ENCODE data around the gene MEGF10. TPM values are rescaled to one million over a fixed set of nuclear protein-coding genes. Genes with fewer than 3 reads are reported as not detected.
"Not testable (repeated sequence)": the region's sequence is repeated elsewhere in the genome, so short reads cannot be mapped to it uniquely, and the experiment has no call there.

MEGF10 gene
- total RNA-seq, result not detected

DNA sequence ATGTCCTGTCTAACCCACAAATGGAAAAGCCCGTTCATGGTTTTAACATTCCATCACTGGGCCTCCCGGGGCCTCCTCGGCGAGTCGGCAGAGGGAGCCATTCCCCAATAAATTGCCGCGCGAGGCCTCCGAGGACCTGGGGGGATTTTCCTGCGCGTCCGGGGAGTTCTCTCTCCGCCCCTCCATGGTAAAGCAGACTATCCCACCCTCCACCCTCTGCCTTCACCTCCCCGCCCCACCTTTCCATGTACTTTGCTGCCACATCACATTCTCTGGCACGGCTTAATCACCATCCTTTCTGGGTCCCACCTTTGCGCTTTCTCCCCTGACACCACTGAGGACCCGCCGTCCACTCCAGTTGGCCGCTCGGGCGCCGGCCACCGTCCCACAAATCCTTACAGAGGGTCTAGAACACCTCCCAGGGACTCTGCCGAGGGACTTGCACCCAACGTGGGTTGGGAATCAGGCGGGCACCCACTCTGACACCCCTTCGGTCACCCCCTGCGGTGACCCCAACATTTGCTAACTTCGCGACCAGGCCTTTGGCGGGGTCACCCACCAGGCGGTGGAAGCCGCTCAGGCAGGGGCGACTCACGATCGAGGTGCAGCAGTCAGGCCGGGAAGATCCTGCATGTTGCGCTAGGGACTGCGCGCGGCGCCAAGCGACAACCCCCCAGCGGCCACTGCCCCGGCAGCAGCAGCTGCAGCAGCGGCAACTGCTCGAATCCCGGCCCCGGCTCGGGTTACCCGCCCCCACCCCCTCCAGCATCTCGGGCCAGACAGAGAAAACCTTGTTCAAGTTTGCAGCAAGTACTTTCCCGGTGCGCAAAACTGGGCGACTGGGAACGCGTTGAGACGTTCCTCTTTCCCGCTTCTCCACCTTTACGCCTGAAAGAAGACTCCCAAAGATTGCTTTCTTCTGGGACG is at the start of gene MEGF10:
Gene MEGF10 (plus strand): TSS at position 778 of the 927 bp plus-strand sequence. CDS start 40,513 bp downstream, outside the sequence.
- Mint-ChIP-seq H3K4me3 (peak within 1 kb of the TSS; percentile 7), H3K4me1 (peaks cover 13% of the 10 kb centered on the region), H3K27me3 (peaks cover 64% of the 10 kb centered on the region), H3K27ac (no peak within 1 kb of the TSS), H3K9me3 (ENCODE audit: low read depth) (peaks cover 8% of the 10 kb centered on the region), H3K36me3 (ENCODE audit: low read depth) (no peaks in the 10 kb centered on the region)
- ChIA-PET POLR2A (no interaction called here), CTCF (interaction anchor here (0.9 kb wide), 1 partner anchor 201 kb away, joined by 3 read pairs; no protein-coding TSS in a partner anchor)
- DNase-seq (peak; percentile 62), ATAC-seq (peak; percentile 51)
- intact Hi-C loops (cut with DNase I, micrococcal nuclease), result loop anchor here (1.0 to 2.0 kb wide), 4 partner anchors 24 to 203 kb away; no protein-coding TSS in a partner anchor

- Mint-ChIP-seq H3K9me3 (ENCODE audit: low read depth) (peaks cover 11% of the 10 kb centered on the region), H3K4me3 (no peak overlapping the region), H3K36me3 (ENCODE audit: low read depth) (peaks cover 2% of the 10 kb centered on the region), H3K27me3 (peaks cover 14% of the 10 kb centered on the region), H3K4me1 (no peaks in the 10 kb centered on the region), H3K27ac (no peak overlapping the region)
- intact Hi-C loops (cut with DNase I, micrococcal nuclease), result no loop called here
- POLR2A ChIA-PET, result no interaction called here
- ATAC-seq, result no peak
- no peak for DNase-seq
- CTCF ChIA-PET, result interaction anchor here (0.8 kb wide), 1 partner anchor 1419 kb away, joined by 3 read pairs; no protein-coding TSS in a partner anchor
Observed at GRCh38 chr5:127243011-127243410, 47.6 kb upstream of the MEGF10 start.

DNA sequence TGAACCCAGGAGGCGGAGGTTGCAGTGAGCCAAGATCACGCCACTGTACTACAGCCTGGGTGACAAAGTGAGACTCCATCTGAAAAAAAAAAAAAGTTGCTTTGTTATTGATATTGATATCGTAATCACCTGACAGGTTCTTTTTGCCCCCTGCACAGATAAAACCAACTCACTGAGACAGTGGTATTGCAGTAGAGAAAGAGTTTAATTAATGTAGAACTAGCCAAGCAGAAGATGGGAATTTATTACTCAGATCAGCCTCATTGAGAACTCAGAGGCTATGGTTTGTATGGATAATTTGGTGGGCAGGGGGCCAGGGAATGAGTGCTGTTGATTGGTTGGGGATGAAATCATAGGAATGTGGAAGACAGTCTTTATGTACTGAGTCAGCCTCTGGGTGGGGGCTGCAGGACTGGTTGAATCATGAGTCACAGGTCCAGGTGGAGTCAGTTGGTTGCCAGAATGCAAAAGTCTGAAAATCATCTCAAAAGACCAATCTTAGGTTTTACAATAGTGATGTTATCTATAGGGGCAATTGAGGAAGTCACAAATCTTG is 35.8 kb upstream of the MEGF10 start:
- no peaks in the 10 kb centered on the region for H3K4me1 Mint-ChIP-seq
- DNase-seq (no peak), ATAC-seq (no peak)
- CTCF ChIA-PET, result no interaction called here
- no peaks in the 10 kb centered on the region for H3K36me3 Mint-ChIP-seq (ENCODE audit: low read depth)
- H3K9me3 Mint-ChIP-seq (ENCODE audit: low read depth), result peaks cover 10% of the 10 kb centered on the region
- H3K4me3 Mint-ChIP-seq, result no peak overlapping the region
- peaks cover 5% of the 10 kb centered on the region for H3K27me3 Mint-ChIP-seq
- no peak overlapping the region for H3K27ac Mint-ChIP-seq
- intact Hi-C loops (cut with DNase I, micrococcal nuclease), result no loop called here
- POLR2A ChIA-PET, result no interaction called here

DNA sequence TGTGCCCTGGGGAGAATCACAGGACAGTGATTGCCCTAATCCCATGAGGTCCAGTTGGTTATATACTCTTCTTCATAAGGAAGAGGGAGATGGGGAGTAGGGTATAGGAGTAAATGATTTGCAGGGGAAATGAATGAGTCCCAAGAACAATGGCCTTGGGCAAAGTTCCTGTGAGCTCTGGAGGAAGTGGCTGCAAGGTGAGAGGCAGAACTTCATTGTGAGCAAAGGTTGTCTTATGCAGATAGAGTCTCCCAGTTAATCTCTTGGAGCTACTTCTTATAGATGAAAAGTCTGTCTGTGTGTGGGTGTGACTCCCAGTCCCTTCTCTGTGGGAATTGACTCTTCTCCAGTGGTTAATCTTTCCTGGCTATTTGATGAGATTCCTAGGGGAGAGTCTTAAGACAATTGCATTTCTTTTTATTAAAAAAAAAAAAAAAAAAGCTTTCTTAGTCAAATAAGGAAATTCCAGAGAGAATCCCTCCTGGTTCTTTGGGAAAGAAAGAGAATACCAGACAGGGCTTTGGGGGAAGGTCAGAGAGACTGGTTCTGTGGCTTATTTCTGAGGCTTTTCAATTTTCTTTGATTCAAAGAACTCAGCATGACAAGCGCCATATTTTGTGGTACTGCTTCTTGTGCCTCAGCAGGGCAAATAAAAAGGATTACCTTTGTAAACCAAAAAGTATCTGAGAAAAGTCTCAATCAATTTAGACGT is 33.6 kb upstream of the MEGF10 start:
- no peak for ATAC-seq
- Mint-ChIP-seq H3K27ac (no peak overlapping the region), H3K9me3 (ENCODE audit: low read depth) (peaks cover 10% of the 10 kb centered on the region), H3K36me3 (ENCODE audit: low read depth) (no peaks in the 10 kb centered on the region), H3K4me1 (no peaks in the 10 kb centered on the region), H3K27me3 (peaks cover 5% of the 10 kb centered on the region), H3K4me3 (no peak overlapping the region)
- DNase-seq, result no peak
- ChIA-PET POLR2A (interaction anchor here (0.6 kb wide), 1 partner anchor 368 kb away, joined by 3 read pairs; no protein-coding TSS in a partner anchor), CTCF (interaction anchor here (0.7 to 1.4 kb wide), 4 partner anchors 16 to 749 kb away, joined by 3 read pairs; no protein-coding TSS in a partner anchor)
- intact Hi-C loops (cut with DNase I, micrococcal nuclease), result no loop called here

- Mint-ChIP-seq H3K9me3 (ENCODE audit: low read depth) (no peaks in the 10 kb centered on the region), H3K27me3 (peaks cover 5% of the 10 kb centered on the region), H3K36me3 (ENCODE audit: low read depth) (no peaks in the 10 kb centered on the region), H3K4me3 (no peak overlapping the region), H3K4me1 (no peaks in the 10 kb centered on the region), H3K27ac (no peak overlapping the region)
- ATAC-seq, result no peak
- intact Hi-C loops (cut with DNase I, micrococcal nuclease), result no loop called here
- DNase-seq, result no peak
- ChIA-PET CTCF (no interaction called here), POLR2A (no interaction called here)
Observed at GRCh38 chr5:127260686-127261085, 29.9 kb upstream of the MEGF10 start.

DNA sequence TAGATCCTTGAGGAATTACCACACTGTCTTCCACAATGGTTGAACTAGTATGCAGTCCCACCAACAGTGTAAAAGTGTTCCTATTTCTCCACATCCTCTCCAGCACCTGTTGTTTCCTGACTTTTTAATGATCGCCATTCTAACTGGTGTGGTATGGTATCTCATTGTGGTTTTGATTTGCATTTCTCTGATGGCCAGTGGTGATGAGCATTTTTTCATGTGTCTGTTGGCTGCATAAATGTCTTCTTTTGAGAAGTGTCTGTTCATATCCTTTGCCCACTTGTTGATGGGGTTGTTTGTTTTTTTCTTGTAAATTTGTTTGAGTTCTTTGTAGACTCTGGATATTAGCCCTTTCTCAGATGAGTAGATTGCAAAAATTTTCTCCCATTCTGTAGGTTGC is 25.1 kb upstream of the MEGF10 start:
- POLR2A ChIA-PET; H3K4me3 Mint-ChIP-seq; H3K36me3 Mint-ChIP-seq (ENCODE audit: low read depth); H3K27ac Mint-ChIP-seq; ATAC-seq; H3K9me3 Mint-ChIP-seq (ENCODE audit: low read depth); CTCF ChIA-PET; H3K4me1 Mint-ChIP-seq; intact Hi-C loops (cut with DNase I, micrococcal nuclease); DNase-seq: not testable (repeated sequence)
- peaks cover 12% of the 10 kb centered on the region for H3K27me3 Mint-ChIP-seq

DNA sequence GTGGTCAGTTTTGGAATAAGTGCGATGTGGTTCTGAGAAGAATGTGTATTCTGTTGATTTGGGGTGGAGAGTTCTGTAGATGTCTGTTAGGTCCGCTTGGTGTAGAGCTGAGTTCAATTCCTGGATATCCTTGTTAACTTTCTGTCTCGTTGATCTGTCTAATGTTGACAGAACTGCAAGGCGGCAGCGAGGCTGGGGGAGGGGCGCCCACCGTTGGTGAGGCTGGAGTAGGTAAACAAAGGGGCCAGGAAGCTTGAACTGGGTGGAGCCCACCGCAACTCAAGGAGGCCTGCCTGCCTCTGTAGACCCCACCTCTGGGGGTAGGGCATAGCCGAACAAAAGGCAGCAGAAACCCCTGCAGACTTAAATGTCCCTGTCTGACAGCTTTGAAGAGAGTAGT is 22.3 kb upstream of the MEGF10 start:
- H3K4me3 Mint-ChIP-seq; intact Hi-C loops (cut with DNase I, micrococcal nuclease); CTCF ChIA-PET; H3K4me1 Mint-ChIP-seq; ATAC-seq; H3K27ac Mint-ChIP-seq; H3K36me3 Mint-ChIP-seq (ENCODE audit: low read depth); DNase-seq; POLR2A ChIA-PET; H3K9me3 Mint-ChIP-seq (ENCODE audit: low read depth): not testable (repeated sequence)
- peaks cover 20% of the 10 kb centered on the region for H3K27me3 Mint-ChIP-seq

GRCh38 chr5:127270713-127271112 is 19.9 kb upstream of the MEGF10 start:
- peaks cover 21% of the 10 kb centered on the region for H3K27me3 Mint-ChIP-seq
- H3K4me1 Mint-ChIP-seq; ATAC-seq; H3K36me3 Mint-ChIP-seq (ENCODE audit: low read depth); POLR2A ChIA-PET; H3K9me3 Mint-ChIP-seq (ENCODE audit: low read depth); H3K4me3 Mint-ChIP-seq; intact Hi-C loops (cut with DNase I, micrococcal nuclease); CTCF ChIA-PET; H3K27ac Mint-ChIP-seq; DNase-seq: not testable (repeated sequence)

DNA sequence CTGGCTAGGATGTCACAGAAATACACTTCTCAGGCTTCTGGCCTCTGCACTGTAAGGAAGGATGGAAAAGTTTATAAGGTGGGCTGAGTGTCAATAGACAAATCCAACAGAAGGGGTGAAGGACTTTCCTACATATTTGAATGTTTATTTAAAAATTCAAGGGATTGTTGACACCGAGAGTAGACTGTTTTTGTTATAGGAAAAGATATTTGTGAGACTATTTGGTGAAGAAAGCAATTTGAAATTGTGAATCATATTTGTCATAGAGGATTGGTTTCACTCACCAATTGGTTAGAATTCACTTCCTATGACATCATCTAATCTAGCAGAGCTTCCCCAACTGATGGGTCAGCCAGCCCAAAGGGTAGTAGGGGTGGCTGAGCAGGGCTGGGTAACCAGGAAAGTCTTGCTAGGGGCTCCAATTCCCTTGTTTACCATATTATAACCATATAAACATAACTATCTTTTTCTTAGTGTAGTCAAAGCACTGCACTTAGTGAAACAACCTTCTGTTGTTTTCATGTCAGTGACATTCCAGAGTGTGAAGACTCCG is 14.9 kb upstream of the MEGF10 start:
- H3K9me3 Mint-ChIP-seq (ENCODE audit: low read depth), result peaks cover 5% of the 10 kb centered on the region
- ChIA-PET POLR2A (no interaction called here), CTCF (no interaction called here)
- H3K27me3 Mint-ChIP-seq, result peaks cover 8% of the 10 kb centered on the region
- ATAC-seq (peak; percentile 30), DNase-seq (no peak)
- no peaks in the 10 kb centered on the region for H3K36me3 Mint-ChIP-seq (ENCODE audit: low read depth)
- no peaks in the 10 kb centered on the region for H3K4me1 Mint-ChIP-seq
- no peak overlapping the region for H3K27ac Mint-ChIP-seq
- H3K4me3 Mint-ChIP-seq, result no peak overlapping the region
- intact Hi-C loops (cut with DNase I, micrococcal nuclease), result no loop called here

DNA sequence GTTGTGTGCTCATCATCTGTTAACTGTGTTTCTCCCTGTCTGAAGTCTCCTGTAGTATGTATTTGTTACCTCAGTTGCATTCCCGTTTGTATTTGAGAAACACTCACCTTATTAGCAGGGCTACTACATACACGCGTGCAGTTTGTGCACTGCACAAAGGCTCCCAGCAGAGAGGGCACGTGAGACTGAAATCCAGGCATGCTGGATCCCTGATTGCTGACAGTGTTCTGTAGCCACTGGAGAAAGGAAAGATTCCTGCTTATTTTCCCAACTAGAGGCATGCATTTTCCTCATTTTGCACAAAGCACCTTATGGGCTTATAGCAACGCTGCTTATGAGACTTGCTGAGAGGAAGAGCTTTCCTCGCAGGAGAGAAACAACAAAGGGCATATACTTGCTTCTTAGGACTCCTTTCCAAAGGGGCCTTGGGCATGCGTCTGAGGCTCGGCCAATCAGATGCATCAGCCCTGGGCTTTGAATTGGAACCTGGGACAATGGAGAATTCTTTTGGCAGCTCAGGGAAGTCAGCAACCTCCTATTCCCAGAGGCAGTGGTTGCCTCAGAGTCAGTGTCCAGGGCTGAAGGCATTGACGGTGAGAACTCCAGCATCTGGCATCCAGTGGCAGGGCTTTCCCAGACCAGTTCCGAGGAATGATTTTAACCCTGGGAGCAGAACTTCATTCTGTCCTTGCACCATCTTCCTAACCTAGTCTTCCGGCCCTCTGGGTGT is 9.9 kb upstream of the MEGF10 start:
- Mint-ChIP-seq H3K4me1 (no peaks in the 10 kb centered on the region), H3K36me3 (ENCODE audit: low read depth) (no peaks in the 10 kb centered on the region), H3K9me3 (ENCODE audit: low read depth) (no peaks in the 10 kb centered on the region), H3K27me3 (peaks cover 11% of the 10 kb centered on the region), H3K4me3 (no peak overlapping the region), H3K27ac (no peak overlapping the region)
- no peak for DNase-seq
- ChIA-PET CTCF (no interaction called here), POLR2A (no interaction called here)
- intact Hi-C loops (cut with DNase I, micrococcal nuclease), result no loop called here
- ATAC-seq, result no peak

- no peak overlapping the region for H3K27ac Mint-ChIP-seq
- no peak for DNase-seq
- no peaks in the 10 kb centered on the region for H3K9me3 Mint-ChIP-seq (ENCODE audit: low read depth)
- no peak overlapping the region for H3K4me3 Mint-ChIP-seq
- H3K4me1 Mint-ChIP-seq, result no peaks in the 10 kb centered on the region
- H3K27me3 Mint-ChIP-seq, result peaks cover 16% of the 10 kb centered on the region
- CTCF ChIA-PET, result no interaction called here
- POLR2A ChIA-PET, result no interaction called here
- no peaks in the 10 kb centered on the region for H3K36me3 Mint-ChIP-seq (ENCODE audit: low read depth)
- intact Hi-C loops (cut with DNase I, micrococcal nuclease), result no loop called here
- ATAC-seq, result no peak
Observed at GRCh38 chr5:127281609-127282008, 9.0 kb upstream of the MEGF10 start.

All from activated CD4-positive, alpha-beta T cell treated with anti-CD3 and anti-CD28 coated beads for 36 hours (primary cell).